ENCODE results near the gene WFIKKN2. TPM values are rescaled to one million over a fixed set of nuclear protein-coding genes. Genes with fewer than 3 reads are reported as not detected.

The WFIKKN2 gene
- total and polyA plus RNA-seq, 2 of the 13 experiments (the other 11 are each of a cell fraction or from before 2014, with no cell fraction given), result not detected

GRCh38 chr17:50853781-50854180, 18.4 kb downstream of the WFIKKN2 start:
- peak overlapping the region; percentile 89 for H3K4me2 ChIP-seq (ENCODE audit: low read depth, low read length)
- H3K4me1 ChIP-seq (ENCODE audit: insufficient read depth, low read length), result peaks cover 81% of the 10 kb centered on the region
- peaks cover 0 to 8% of the 10 kb centered on the region in 2 experiments; a peak in 2 of 5 replicates for H3K27me3 ChIP-seq (ENCODE audit: control insufficient read depth in 1 of 2, insufficient read depth in 2 of 2, low read length in 2 of 2)
- H3K36me3 ChIP-seq (replicated peaks in 1 of 2; ENCODE audit: control insufficient read depth in 1 of 2, insufficient read depth in 2 of 2, low read length in 2 of 2), result no peaks in the 10 kb centered on the region
- ChIA-PET POLR2A (interaction anchor here (0.8 to 10.6 kb wide), 16 partner anchors 10 to 300 kb away, joined by 3 to 333 read pairs (median 8); partner anchors contain the start of genes LUC7L3, NME1 and TOB1), CTCF (ENCODE audit: low intra/inter-chr PET ratio, low total read pairs) (interaction anchor here (3.5 kb wide), 1 partner anchor 96 kb away, joined by 23 read pairs; no protein-coding TSS in a partner anchor)
- no peak overlapping the region for H3K9ac ChIP-seq (ENCODE audit: insufficient read depth, low read depth, low read length)
- no peak for DNase-seq (ENCODE audit: low spot score)
- no peak overlapping the region for H2AFZ ChIP-seq (ENCODE audit: low read length)
- no peaks in the 10 kb centered on the region for H3K79me2 ChIP-seq (ENCODE audit: insufficient read depth, low read length)
- 0 out of 2 replicates have a peak, but pooled peaks have one; percentile 44 for TF ChIP-seq ZKSCAN5 (CRISPR knock-in tag; IDR thresholded peaks at IDR 0.05)
- no peak for TF ChIP-seq ZNF766 (CRISPR knock-in tag; IDR thresholded peaks at IDR 0.05; ENCODE audit: borderline replicate concordance)
- intact Hi-C loops (cut with micrococcal nuclease; ENCODE audit: unreplicated experiment), result loop anchor here (1.0 kb wide), 1 partner anchor 10 kb away; no protein-coding TSS in a partner anchor
- in situ Hi-C loops (cut with HindIII; ENCODE audit: extremely low pct_ligation_motif_present, low pct_unique_long_range_greater_than_20kb), result no loop called here
- H3K9me3 ChIP-seq (ENCODE audit: low read length), result 0 out of 2 replicates have a peak, but pooled peaks cover 2% of the 10 kb centered on the region
- no peaks in the 10 kb centered on the region for H4K20me1 ChIP-seq (ENCODE audit: insufficient read depth, low read length)
- BruUV-seq (replicated peaks), result no TSS peak
- H3K4me3 ChIP-seq (replicated peaks in 1 of 3; ENCODE audit: insufficient read depth in 1 of 3, low read depth in 2 of 3, low read length in 3 of 3), result peak overlapping the region in 1 of 3 experiments; percentile 64; a peak in 2 of 6 replicates
- FAIRE-seq, result no peak
- WGBS (ENCODE audit: low lambda C conversion rate), result 57% methylated on average over 6 of the region's 6 CpGs
- ATAC-seq, result no peak
- peak overlapping the region; percentile 49 for H3K27ac ChIP-seq (ENCODE audit: extremely low read length, insufficient read depth, low read length)

- peak; percentile 28; the same call in 2 of the 3 replicates for ATAC-seq
- no peaks in the 10 kb centered on the region for H3K79me2 ChIP-seq (ENCODE audit: insufficient read depth, low read length)
- POLR2A ChIA-PET, result interaction anchor here (0.5 to 10.6 kb wide), 19 partner anchors 8 to 313 kb away, joined by 3 to 333 read pairs (median 6); partner anchors contain the start of genes LUC7L3 and TOB1
- peaks cover 77% of the 10 kb centered on the region for H3K4me1 ChIP-seq (ENCODE audit: insufficient read depth, low read length)
- peak overlapping the region; percentile 66 for H3K4me2 ChIP-seq (ENCODE audit: low read depth, low read length)
- in situ Hi-C loops (cut with HindIII; ENCODE audit: extremely low pct_ligation_motif_present, low pct_unique_long_range_greater_than_20kb), result no loop called here
- BruUV-seq (replicated peaks), result no TSS peak
- H2AFZ ChIP-seq (ENCODE audit: low read length), result no peak overlapping the region
- intact Hi-C loops (cut with micrococcal nuclease; ENCODE audit: unreplicated experiment), result no loop called here
- no peaks in the 10 kb centered on the region for H4K20me1 ChIP-seq (ENCODE audit: insufficient read depth, low read length)
- no peak for FAIRE-seq
- peak overlapping the region in 2 of 3 experiments; percentile 1 to 29; a peak in 2 of 6 replicates for H3K4me3 ChIP-seq (replicated peaks in 1 of 3; ENCODE audit: insufficient read depth in 1 of 3, low read depth in 2 of 3, low read length in 3 of 3)
- H3K27ac ChIP-seq (ENCODE audit: extremely low read length, insufficient read depth, low read length), result peak overlapping the region; percentile 35
- DNase-seq (ENCODE audit: low spot score), result peak; percentile 69
- CTCF ChIA-PET (ENCODE audit: low intra/inter-chr PET ratio, low total read pairs), result no interaction called here
- no peaks in the 10 kb centered on the region for H3K27me3 ChIP-seq (ENCODE audit: control insufficient read depth in 1 of 2, insufficient read depth in 2 of 2, low read length in 2 of 2)
- 12% methylated on average over 6 of the region's 6 CpGs for WGBS (ENCODE audit: low lambda C conversion rate)
- no peaks in the 10 kb centered on the region for H3K36me3 ChIP-seq (replicated peaks in 1 of 2; ENCODE audit: control insufficient read depth in 1 of 2, insufficient read depth in 2 of 2, low read length in 2 of 2)
- H3K9me3 ChIP-seq (ENCODE audit: low read length), result no peaks in the 10 kb centered on the region
- H3K9ac ChIP-seq (ENCODE audit: insufficient read depth, low read depth, low read length), result peak overlapping the region; percentile 20
- TF ChIP-seq ZNF3 (CRISPR knock-in tag; IDR thresholded peaks at IDR 0.05) (0 out of 2 replicates have a peak, but pooled peaks have one; percentile 21), SP5 (CRISPR knock-in tag; IDR thresholded peaks at IDR 0.05; ENCODE audit: borderline replicate concordance, low read depth) (no peak), EP300 (IDR thresholded peaks at IDR 0.05; ENCODE audit: low read depth in 2 of 2, low read length in 2 of 2) (peak in 1 of 2 experiments; percentile 74; a peak in 1 of 4 replicates), EP300 (CRISPR knock-in tag; IDR thresholded peaks at IDR 0.05; ENCODE audit: borderline replicate concordance) (no peak), NCOA2 (CRISPR knock-in tag; IDR thresholded peaks at IDR 0.05) (peak; percentile 54; the same call in 1 of the 2 replicates), MXD1 (CRISPR knock-in tag; IDR thresholded peaks at IDR 0.05) (no peak)
- TF ChIP-seq, protein P1, sequence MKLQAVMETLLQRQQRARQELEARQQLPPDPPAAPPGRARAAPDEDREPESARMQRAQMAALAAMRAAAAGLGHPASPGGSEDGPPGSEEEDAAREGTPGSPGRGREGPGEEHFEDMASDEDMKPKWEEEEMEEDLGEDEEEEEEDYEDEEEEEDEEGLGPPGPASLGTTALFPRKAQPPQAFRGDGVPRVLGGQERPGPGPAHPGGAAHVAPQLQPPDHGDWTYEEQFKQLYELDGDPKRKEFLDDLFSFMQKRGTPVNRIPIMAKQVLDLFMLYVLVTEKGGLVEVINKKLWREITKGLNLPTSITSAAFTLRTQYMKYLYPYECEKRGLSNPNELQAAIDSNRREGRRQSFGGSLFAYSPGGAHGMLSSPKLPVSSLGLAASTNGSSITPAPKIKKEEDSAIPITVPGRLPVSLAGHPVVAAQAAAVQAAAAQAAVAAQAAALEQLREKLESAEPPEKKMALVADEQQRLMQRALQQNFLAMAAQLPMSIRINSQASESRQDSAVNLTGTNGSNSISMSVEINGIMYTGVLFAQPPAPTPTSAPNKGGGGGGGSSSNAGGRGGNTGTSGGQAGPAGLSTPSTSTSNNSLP (IDR thresholded peaks at IDR 0.05; ENCODE audit: low read depth, low read length), result peak; percentile 36; the same call in 1 of the 2 replicates
- TF ChIP-seq, protein P2, sequence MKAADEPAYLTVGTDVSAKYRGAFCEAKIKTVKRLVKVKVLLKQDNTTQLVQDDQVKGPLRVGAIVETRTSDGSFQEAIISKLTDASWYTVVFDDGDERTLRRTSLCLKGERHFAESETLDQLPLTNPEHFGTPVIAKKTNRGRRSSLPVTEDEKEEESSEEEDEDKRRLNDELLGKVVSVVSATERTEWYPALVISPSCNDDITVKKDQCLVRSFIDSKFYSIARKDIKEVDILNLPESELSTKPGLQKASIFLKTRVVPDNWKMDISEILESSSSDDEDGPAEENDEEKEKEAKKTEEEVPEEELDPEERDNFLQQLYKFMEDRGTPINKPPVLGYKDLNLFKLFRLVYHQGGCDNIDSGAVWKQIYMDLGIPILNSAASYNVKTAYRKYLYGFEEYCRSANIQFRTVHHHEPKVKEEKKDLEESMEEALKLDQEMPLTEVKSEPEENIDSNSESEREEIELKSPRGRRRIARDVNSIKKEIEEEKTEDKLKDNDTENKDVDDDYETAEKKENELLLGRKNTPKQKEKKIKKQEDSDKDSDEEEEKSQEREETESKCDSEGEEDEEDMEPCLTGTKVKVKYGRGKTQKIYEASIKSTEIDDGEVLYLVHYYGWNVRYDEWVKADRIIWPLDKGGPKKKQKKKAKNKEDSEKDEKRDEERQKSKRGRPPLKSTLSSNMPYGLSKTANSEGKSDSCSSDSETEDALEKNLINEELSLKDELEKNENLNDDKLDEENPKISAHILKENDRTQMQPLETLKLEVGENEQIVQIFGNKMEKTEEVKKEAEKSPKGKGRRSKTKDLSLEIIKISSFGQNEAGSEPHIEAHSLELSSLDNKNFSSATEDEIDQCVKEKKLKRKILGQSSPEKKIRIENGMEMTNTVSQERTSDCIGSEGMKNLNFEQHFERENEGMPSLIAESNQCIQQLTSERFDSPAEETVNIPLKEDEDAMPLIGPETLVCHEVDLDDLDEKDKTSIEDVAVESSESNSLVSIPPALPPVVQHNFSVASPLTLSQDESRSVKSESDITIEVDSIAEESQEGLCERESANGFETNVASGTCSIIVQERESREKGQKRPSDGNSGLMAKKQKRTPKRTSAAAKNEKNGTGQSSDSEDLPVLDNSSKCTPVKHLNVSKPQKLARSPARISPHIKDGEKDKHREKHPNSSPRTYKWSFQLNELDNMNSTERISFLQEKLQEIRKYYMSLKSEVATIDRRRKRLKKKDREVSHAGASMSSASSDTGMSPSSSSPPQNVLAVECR (CRISPR knock-in tag; IDR thresholded peaks at IDR 0.05; ENCODE audit: borderline replicate concordance), result no peak
These were observed 20.4 kb downstream of the WFIKKN2 start for GRCh38 chr17:50855708-50856330.
